ENCODE data around the gene PEDS1.
"Not testable (repeated sequence)": the region's sequence is repeated elsewhere in the genome, so short reads cannot be mapped to it uniquely, and the experiment has no call there.

Gene PEDS1

DNA sequence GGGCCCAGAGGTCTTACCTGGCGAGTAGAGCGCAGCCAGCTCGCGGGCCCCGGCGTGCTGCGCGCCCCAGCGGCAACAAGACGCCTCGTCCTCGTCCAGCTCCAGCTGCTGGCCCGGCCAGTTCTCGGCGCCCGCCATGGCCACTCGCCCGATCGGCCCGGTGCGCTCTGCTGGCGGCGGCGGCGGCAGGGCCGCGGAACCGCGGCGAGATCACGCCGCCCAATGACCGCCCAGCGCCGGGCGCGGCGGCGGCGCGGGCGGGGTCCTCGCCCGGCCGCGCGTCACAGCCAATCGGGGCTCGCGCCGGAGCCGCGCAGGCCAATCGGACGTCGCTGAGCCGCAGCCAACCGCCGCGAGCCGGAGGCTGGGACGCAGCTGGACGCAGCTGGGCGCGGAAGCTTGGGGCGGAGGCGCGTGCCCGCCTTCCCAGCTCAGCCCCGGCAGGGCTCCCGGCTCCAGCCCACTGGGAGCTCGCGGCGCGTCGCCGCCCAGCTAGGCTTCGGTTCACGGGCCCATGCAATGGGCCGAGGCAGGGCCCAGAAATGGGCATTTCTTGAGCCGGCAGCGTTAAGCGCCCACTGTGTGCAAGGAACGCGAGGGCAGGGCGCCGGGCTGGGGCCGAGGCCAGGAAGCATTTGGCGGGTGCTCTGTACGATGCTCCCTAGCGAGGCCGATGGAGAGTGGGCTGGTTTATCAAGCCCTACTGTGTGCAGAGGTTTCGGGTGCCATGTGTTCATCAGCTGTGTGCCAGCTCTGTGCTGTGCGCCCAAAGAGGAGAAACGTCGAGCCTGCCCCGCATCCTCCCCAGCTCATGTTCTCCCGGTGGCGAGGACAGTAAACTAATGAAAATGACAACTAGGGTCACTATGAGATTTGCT is at the start of gene PEDS1:
Gene PEDS1, minus strand, starts transcription at position 224 of the 878 bp plus-strand sequence. Its CDS starts 86 bp downstream, at position 138.
- peak; percentile 73 to 76 for DNase-seq (ENCODE audit: extremely low read depth in 1 of 2, low read depth in 1 of 2)

DNA sequence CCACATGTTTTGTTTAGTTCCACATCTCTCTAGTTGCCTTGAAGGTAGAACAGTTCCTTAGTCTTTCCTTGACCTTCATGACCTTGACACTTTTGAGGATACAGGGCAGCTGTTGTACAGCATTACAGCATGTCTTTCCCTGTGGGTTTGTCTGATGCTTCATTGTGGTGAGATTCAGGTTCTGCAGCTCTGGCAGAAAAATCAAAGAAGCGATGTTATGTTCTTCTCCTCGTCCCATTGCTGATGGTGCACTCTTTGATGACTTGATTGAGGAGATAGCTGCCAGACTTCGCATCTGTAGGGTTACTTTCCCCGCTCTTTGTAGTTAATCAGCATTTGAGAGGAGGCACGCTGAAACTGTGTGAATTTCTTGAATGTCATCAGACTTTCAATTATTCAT is 49.2 kb upstream of the PEDS1 start:
- no peak for DNase-seq (ENCODE audit: extremely low read depth in 1 of 2, low read depth in 1 of 2)

DNA sequence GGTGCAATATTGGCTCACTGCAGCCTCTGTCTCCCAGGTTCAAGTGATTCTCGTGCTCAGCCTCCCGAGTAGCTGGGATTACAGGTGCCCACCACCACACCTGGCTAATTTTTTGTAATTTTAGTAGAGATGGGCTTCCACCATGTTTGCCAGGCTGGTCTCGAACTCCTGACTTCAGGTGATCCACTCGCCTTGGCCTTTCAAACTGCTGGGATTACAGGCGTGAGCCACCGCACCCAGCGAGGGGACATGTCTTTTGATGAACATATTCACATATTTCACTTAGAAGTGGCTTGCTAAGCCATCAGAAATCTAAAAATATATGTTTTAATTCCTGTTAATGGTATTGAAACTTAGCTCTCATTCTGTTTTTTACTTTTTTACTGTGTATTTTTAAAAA is 48.2 kb upstream of the PEDS1 start:
- not testable (repeated sequence) for DNase-seq (ENCODE audit: extremely low read depth in 1 of 2, low read depth in 1 of 2)

DNA sequence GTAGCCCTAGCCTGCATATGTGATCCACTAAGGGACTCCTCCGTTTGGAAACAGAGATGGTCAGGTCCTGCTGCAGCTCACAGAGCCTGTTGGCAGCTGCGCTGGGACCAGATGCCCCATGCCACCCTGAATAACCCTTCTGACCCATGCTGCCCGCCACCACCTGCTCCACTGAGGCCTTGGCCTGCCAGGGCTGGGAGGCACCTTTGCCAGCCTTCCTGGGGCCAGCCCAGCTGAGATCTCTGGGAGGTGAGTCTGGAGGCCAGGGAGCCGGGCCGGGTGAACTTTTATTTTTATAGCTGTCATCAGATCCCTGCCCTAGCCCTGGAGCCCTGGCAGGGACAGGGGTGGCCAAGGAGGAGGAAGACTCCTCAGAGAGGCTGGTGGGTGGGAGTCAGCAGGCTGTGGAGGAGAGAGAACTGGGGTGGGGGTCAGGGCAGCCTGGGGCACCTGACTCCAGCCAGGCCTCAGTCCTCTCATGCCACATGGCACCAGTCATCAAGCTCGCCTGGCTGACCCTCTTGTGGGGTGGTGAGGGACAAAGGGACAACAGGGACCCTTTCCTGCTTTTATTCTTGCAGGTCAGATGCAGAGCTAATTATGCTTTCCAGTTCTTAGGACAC is 47.1 kb upstream of the PEDS1 start:
- no peak for DNase-seq (ENCODE audit: extremely low read depth in 1 of 2, low read depth in 1 of 2)

DNA sequence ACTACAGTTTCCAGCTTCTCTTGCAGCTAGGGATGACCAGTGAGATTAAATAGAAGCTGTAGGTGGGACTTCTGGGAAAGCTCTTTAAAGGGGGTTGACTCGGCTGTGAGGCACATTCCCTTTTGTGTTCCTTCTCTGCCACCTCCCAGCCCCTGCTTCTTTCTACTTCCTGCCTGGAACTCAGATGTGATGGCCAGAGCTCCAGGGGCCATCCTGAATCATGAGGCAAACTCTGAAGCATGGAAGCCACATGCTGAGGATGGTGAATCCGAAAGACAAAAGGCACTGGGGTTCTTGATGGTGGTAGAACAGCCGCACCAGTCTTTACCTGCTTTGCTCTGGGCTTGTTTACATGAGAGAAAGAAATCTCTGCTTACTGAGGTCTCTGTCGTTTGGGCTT is 46.2 kb upstream of the PEDS1 start:
- DNase-seq (ENCODE audit: extremely low read depth in 1 of 2, low read depth in 1 of 2), result no peak

DNA sequence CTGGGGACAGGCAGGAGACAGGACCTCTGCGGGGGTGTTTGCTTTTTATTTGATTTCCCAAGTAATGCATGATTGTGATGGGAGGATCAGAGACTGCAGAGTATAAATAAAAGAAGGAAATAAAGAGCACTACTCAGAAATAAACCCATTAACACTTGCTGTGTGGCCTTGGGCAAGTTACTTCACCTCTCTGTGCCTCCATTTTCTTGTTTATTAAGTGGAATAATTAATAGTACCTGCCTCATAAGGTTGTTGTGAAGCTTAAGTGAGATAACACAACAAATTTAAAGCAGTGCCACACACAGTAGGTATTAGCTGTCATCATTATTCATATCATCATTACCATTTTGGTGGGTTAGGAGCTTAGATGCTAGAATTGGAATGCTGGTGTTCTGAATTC is 45.2 kb upstream of the PEDS1 start:
- DNase-seq (ENCODE audit: extremely low read depth in 1 of 2, low read depth in 1 of 2), result no peak

DNA sequence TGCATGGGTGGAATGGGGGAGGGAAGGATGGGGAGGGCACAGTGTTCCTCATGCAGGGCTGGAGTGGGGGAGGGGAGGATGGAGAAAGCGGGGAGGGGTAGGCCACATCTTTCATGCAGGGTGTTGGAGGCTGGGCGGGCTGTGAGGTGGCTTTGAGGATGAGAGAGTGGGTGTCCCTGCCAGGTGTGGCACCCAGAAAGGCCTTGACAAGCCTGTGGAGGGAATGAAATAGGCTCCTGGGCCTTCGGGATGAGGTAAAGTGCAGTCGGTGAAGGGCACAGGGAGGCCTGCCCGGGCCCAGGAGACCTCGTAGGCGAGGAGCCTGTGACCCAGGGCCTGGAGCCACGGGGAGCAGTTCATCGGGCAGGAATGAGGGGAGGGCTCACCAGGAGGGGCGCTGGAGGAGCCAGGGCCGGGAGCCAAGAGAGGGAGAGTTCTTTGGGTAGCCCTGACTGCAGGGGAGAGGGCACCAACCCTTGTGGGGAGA is 44.7 kb upstream of the PEDS1 start:
- no peak for DNase-seq (ENCODE audit: extremely low read depth in 1 of 2, low read depth in 1 of 2)

DNA sequence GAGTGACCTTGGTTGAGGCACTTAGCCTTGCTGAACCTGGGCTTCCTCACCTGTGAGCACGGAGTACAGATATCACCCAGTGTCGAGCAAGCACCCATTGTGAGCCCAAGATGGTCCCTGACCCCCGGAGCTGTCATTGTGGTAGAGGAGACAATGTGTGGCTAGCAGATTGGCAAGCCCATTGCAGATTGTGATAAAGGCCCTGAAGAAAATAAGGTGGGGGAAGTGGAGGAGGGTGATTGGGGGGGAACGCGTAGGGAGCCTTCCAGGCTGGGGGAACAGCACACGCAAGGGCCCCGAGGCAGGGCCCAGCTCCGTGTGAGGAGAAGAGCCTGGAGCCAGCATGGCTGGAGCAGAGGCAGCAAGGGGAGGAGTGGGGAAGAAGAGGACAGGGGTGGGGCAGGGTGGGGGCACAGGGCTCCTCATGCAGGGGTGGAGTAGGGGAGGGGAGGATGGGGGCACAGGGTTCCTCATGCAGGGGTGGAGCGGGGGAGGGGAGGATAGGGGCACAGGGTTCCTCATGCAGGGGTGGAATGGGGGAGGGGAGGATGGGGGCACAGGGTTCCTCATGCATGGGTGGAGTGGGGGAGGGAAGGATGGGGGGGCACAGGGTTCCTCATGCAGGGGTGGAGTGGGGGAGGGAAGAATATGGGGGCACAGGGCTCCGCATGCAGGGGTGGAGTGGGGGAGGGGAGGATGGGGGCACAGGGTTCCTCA is 44.1 kb upstream of the PEDS1 start:
- no peak for DNase-seq (ENCODE audit: extremely low read depth in 1 of 2, low read depth in 1 of 2)

DNA sequence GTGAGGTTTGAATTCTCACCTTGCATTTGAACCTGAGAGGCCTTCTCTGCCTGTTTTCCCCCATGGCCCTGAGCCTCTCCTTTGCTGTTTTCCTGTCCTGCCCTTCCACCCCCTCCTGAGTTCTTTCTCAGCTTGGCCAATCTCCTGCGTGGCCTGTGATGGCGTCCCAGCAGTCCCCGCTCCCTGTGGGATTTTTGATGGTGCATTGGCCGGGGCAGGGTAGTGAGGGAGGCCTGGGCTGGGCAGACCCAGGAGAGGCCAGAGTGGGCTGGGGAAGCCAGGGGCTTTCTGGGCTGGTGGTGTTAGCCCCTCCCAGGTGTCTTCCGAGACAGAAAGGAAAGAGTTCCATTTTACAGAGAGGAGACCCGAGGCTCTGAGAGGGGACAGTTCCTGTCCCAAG is 43.4 kb upstream of the PEDS1 start:
- DNase-seq (ENCODE audit: extremely low read depth in 1 of 2, low read depth in 1 of 2), result no peak

DNA sequence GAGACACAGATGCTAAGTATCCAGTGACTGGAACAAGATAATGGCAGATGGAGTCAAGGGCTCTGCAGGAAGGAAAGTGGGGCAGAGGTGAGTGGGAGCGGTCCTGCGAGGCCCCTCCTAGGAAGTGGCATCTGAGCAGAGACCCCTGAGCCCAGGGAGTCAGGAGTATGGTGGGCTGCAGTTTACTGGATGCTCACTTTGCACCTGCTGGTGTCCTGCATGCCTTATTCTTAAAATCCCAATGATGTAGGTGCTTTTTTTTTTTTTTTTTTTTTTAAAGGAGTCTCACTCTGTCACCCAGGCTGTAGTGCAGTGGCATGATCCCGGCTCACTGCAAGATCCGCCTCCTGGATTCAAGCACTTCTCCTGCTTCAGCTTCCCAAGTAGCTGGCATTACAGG is 42.7 kb upstream of the PEDS1 start:
- DNase-seq (ENCODE audit: extremely low read depth in 1 of 2, low read depth in 1 of 2), result no peak

DNA sequence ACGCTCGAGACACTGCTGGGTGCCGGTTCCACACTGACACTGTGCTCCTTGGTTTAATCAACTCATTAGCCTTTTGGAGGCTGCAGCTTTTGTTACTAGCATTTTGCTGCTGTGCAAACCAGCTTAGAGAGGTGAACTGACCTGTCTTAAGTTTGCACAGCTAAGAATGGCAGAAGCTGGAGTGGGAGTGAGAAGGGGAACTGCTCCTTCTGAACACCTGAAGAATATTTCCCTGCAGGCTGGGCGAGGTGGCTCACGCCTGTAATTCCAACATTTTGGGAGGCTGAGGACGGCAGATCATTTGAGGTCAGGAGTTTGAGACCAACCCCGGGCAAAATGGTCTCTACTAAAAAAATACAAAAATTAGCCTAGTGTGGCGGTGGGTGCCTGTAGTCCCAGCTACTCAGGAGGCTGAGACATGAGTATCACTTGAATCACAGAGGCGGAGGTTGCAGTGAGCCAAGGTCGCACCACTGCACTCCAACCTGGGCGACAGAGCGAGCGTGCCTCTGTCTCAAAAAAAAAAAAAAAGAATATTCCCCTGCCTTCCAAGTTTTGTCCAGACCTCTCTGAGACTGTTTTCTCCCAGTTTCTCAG is 42.1 kb upstream of the PEDS1 start:
- DNase-seq (ENCODE audit: extremely low read depth in 1 of 2, low read depth in 1 of 2), result no peak

DNA sequence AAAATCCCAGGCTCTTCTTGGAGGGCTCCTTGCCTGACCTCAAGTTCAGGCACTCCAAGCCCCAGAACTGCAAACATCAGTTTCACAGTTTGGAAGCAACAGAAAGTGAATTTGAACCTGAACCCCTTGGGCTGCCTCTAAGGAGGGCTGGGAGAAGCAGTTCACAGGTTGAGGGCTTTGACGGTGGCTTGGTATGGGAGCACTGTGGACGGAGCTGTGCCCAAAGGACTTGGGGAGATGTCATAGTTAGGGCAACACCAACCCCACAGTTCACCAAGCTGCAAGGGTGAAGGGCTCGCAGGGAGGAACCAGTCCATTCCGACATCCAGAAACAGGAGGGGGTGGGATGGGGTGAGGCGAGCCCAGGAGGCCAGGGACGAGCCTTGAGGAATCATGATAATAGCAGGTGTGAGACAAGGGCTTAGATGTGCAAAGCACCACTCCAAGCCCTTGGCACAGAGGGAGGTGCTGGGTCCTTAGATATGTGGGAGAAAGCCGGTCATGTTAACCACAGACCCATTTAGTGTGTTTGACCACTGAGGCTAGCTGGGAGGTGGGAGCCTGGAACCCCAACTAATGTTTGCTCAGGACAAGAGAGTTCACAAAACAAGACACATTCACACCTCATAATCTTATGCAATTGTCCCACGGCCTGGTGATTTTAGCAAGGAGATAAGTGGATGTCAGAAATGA is 41.5 kb upstream of the PEDS1 start:
- DNase-seq (ENCODE audit: extremely low read depth in 1 of 2, low read depth in 1 of 2), result no peak

DNA sequence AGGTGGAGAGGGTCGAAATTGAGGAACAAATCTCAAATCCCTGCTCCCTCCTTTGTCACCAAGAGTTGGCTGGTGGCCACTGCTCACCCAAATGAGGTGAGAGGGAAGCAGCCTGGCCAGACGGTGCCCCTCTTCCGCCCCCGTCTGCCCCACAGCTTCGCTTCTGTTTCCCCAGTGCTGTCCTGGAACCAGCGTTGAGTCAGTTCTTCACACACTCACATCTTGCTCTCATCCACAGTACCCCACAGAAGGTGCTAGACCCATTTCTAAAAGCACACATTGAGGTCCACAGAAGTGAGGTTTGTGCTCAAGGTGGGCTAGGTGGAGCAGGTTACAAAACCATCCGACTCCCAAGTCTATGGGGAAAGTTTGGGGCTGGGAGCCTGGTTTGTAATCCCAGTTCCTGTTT is 40.9 kb upstream of the PEDS1 start:
- DNase-seq (ENCODE audit: extremely low read depth in 1 of 2, low read depth in 1 of 2), result no peak

DNA sequence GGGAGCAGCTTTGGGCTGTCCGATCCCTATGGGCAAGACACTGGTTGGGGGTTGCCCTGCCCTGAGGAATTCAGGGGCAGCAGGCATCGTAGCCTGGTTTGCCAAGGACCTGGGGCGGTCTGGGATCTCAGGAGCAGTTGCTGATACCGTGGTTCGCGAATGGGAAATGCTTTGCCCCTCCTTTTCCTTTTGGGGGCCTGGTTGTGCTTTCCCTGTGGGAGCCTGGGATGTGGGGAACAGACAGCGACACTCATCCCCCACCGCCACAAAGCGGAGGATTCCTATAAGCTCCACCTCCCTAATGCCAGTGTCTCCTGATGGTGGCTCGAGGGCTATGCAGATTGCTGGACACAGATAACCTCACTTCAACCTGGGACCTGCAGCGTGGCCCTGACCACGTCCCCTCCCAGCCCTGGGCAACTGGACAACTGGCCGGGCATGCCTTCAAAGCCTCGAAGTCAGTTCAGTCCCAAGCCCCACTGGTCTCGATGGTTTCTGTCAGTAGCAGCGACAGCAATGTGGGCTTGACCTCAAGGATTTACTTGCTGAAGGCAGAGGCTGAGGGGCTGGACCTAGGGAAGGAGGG is 40.4 kb upstream of the PEDS1 start:
- DNase-seq (ENCODE audit: extremely low read depth in 1 of 2, low read depth in 1 of 2), result no peak

DNA sequence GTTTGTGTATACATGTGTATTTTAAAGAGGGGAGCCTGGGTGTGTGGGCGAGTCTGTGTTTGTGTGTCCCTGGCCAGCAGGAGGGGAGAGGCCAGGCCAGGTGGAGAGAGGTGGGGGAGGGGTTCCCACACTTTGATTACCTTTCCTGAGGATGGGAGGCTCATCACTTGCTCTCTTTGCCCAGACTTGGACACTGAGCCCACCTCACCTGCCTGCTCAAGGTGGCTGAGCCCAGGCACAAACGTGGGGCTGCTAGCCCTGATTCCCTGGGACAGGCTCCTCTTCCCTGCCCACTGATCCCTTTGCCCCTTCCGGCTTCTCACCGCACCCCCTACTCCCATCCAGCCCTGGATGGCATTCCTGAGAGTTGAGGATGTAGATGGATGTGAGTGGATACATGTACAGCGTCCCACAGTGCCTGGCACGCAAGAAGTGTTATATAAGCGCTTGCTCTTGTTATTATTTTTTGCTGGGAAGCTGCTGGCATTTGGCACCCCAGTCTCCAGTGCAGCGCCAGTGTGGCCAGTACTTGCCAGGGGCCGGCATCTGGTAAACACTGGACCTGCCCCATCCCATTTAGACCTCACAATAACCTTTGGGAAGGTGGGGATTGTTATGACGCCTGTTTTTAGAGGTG is 39.8 kb upstream of the PEDS1 start:
- no peak for DNase-seq (ENCODE audit: extremely low read depth in 1 of 2, low read depth in 1 of 2)

DNA sequence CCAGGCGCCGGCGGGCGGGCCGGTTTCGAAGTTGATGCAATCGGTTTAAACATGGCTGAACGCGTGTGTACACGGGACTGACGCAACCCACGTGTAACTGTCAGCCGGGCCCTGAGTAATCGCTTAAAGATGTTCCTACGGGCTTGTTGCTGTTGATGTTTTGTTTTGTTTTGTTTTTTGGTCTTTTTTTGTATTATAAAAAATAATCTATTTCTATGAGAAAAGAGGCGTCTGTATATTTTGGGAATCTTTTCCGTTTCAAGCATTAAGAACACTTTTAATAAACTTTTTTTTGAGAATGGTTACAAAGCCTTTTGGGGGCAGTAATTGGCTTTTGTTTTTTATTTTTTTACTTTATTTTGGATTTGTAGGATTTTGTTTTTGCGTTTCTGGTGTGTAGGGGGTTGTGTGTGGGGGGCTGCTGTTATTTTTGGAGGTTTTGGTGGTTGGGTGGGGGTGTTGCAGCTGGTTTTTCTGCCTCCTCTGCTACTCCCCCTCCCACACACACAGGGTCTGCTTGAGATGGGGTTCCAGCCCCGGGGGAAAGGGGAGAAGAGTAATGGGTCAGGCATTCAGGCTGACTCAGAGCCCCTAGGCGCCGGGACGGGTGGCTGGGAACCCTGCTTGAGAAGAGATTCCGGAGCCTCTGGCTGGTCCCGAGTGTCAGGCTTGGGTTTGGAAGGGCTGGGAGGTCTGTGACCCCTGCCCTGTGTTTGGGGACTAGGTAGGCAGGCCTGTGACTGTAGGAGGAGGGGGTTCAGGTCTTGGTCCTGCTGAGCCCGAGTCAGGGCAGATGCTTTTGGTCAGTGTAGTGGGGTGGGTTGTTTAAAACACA is 39.1 kb upstream of the PEDS1 start:
- peak; percentile 61 to 79 for DNase-seq (ENCODE audit: extremely low read depth in 1 of 2, low read depth in 1 of 2)

DNA sequence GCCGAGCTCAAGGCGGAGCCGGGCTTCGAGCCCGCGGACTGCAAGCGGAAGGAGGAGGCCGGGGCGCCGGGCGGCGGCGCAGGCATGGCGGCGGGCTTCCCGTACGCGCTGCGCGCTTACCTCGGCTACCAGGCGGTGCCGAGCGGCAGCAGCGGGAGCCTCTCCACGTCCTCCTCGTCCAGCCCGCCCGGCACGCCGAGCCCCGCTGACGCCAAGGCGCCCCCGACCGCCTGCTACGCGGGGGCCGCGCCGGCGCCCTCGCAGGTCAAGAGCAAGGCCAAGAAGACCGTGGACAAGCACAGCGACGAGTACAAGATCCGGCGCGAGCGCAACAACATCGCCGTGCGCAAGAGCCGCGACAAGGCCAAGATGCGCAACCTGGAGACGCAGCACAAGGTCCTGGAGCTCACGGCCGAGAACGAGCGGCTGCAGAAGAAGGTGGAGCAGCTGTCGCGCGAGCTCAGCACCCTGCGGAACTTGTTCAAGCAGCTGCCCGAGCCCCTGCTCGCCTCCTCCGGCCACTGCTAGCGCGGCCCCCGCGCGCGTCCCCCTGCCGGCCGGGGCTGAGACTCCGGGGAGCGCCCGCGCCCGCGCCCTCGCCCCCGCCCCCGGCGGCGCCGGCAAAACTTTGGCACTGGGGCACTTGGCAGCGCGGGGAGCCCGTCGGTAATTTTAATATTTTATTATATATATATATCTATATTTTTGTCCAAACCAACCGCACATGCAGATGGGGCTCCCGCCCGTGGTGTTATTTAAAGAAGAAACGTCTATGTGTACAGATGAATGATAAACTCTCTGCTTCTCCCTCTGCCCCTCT is 38.2 kb upstream of the PEDS1 start:
- peak in 1 of 2 donors; percentile 33 for DNase-seq (ENCODE audit: extremely low read depth in 1 of 2, low read depth in 1 of 2)

DNA sequence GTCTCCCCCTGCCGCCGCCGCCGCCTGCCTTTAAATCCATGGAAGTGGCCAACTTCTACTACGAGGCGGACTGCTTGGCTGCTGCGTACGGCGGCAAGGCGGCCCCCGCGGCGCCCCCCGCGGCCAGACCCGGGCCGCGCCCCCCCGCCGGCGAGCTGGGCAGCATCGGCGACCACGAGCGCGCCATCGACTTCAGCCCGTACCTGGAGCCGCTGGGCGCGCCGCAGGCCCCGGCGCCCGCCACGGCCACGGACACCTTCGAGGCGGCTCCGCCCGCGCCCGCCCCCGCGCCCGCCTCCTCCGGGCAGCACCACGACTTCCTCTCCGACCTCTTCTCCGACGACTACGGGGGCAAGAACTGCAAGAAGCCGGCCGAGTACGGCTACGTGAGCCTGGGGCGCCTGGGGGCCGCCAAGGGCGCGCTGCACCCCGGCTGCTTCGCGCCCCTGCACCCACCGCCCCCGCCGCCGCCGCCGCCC is 37.6 kb upstream of the PEDS1 start:
- peak; percentile 34 to 39 for DNase-seq (ENCODE audit: extremely low read depth in 1 of 2, low read depth in 1 of 2)
